OCI-LY7 (cell line): Measurements from ENCODE around the gene C3orf20.

Source experiments
- CTCF ChIP-seq: fragments of 200-600 bp; sonication (generic); conservative IDR thresholded peaks from 2 replicates; pipeline ENCODE4 v1.5.1; 2014; ENCODE audit warnings: mild to moderate bottlenecking, antibody characterized with exemption, low read length, moderate library complexity, mixed read lengths
- EZH2phosphoT487 ChIP-seq: fragments of 200-600 bp; sonication (generic); IDR thresholded peaks from 2 replicates; pipeline ENCODE4 v1.6.1; 2018; ENCODE audit warnings: low read depth, borderline replicate concordance, mild to moderate bottlenecking, mixed run types, antibody characterized with exemption, low read length, moderate library complexity, mixed read lengths

DNA sequence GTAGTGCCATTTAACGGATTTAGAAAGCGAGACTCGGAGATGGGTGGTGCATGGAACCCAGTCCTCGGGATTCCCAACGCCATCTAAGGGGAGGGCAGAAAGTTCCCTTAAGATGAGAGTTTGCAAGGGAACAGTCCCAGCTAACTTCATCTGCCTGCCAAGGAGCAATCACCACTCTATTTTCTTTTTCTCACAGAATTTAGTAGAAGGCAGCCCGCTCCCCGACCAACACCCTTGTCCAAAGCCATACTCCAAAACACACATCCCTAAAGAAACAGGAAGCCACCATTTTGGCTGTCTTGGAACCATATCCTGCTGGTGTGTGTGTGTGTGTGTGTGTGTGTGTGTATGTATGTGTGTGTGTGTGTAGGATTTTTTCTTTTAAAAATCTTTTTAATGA lies 136.7 kb downstream of the C3orf20 start:
- no peak for TF ChIP-seq CTCF
- no peak for TF ChIP-seq EZH2phosphoT487
